Measurements from ENCODE around the gene ALG12.

- TF ChIP-seq CTCF (IDR thresholded peaks at IDR 0.05; ENCODE audit: low read length) (no peak), EZH2 (IDR thresholded peaks at IDR 0.05; ENCODE audit: borderline replicate concordance, low read length) (no peak)
Observed at GRCh38 chr22:49907807-49908206, 10.4 kb downstream of the ALG12 start.
